Measurements from ENCODE around the gene GALNT10.

GRCh38 chr5:154190595-154191304, at the start of gene GALNT10:
- TF ChIP-seq CTCF (IDR thresholded peaks at IDR 0.05): no peak
- TF ChIP-seq POLR2AphosphoS5 (IDR thresholded peaks at IDR 0.05): peak in 2 of 3 donors; percentile 17 to 77
- no peak for TF ChIP-seq POLR2A (IDR thresholded peaks at IDR 0.05)

Data from stomach (tissue), 4 donors.